CMK (cell line): ENCODE results near the gene FBN3.
"Not testable (repeated sequence)": the region's sequence is repeated elsewhere in the genome, so short reads cannot be mapped to it uniquely, and the experiment has no call there.

Source experiments
- DNase-seq: peaks from one replicate; pipeline ENCODE4 v3.0.0-alpha.2; 2010; ENCODE audit warnings: low read depth

FBN3 gene

GRCh38 chr19:8117991-8118390 is 31.4 kb downstream of the FBN3 start:
- no peak for DNase-seq

- DNase-seq = no peak
Observed at GRCh38 chr19:8116437-8117293, 32.7 kb downstream of the FBN3 start.

DNA sequence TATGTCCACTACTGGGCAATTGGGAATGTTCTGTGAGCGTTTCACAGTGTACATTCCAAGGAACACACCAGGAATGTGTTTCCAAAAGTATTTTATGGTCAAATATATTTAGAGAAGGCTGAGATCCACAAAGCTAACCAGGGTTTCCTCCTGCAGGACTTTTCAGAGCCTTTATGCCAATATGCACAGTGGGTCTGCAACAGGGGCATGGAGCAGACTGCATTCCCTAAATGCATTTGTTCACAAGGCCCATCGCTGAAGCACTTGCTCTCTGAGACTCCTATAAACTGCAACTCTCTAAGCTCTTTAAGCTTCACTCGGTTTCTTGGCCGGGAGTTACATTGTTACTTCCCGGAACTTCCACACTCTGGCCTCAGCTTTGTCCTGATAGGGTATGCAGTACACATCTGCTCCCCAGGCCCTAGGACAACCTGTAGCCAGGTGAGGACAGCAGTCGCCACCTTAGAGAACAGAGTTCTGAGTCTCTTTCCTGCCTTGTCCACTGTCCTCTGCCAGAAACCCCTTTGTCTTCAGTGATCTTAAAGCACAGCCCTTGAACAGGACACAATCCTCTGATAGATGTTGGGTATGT is 33.5 kb downstream of the FBN3 start:
- no peak for DNase-seq

DNA sequence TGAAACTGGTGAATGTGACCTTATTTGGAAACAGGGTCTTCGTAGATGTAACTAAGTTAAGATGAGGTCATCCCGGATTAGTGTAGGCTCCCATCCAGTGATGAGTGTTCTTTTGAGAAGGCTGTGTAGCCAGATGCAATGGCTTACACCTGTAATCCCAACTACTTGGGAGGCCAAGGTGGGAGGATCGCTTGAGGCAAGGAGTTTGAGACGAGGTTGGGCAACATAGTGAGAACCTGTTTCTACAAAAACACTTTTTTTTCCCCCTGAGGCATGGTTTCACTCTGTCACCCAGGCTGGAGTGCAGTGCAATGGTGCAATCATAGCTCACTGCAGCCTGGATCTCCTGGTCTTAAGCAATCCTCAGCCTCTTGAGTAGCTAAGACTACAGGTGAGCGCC is 36.4 kb downstream of the FBN3 start:
- no peak for DNase-seq

GRCh38 chr19:8111376-8111775 is 38.0 kb downstream of the FBN3 start:
- no peak for DNase-seq

DNA sequence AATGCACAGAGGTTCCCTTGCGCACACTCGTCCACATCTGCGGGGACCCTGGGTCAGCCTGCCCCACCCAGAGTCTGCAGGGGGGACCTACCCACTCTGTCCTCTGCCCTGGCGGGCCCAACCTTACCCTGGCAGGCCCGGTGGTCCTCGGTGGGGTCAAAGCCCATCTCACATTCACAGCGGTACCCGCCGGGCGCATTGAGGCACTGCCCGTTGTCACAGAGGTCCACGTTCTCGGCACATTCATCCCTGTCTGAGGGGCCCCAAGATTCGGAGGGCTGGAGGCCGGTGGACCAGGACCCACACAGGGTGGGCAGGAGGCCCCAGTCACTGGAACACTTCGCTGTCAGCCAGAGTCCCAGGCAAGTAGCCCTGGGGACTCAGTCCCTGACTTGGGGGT is 38.5 kb downstream of the FBN3 start:
- no peak for DNase-seq

DNA sequence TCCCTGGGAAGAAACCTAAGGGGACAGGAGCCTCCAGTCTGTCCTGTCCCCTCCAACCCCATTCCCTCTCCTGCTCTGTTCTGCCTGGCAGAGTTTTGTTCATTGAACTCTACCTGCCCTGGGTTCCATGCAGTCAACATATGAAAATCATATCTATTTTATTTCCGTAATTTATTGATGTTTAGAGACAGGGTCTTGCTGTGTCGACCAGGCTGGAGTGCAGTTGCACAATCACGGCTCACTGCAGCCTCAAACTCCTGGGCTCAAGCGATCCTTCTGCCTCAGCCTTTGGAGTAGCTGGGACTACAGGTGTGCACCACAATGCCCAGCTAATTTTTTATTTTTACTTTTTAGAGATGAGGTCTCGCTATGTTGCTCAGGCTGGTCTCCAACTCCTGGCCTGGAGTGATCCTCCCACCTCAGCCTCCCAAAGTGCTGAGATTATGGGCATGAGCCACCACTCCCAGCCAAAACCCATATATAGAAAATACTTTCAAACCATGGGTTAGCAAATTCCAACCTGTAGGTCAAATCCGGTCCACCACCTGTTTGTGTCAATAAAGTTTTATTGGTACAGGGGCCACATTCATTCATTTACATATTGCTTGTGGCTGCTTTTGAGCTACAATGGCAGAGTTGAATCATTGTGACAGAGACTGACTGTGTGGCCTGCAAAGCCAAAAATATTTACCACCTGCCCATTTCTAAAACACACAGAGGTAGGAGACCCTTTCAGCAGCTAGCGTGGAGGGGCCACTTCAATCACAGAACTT is 39.3 kb downstream of the FBN3 start:
- no peak for DNase-seq

DNA sequence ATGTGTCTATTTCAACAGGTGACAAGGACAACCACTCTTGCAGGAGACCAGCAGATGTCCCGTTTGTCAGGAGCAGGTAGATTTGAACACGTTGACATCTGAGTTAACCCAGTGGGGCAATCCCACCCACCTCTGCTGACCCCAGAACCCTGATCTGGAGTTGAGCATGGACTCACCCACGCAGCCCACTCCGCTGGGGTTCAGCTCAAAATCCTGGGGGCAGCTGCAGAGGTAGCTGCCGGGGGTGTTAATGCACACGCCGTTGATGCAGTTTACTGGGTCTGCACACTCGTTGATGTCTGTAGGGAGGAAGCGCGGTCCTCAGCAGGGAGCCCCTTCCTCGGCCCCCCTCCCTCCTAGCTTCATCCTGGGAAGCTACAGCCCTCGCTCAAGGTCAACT is 39.9 kb downstream of the FBN3 start:
- no peak for DNase-seq

DNA sequence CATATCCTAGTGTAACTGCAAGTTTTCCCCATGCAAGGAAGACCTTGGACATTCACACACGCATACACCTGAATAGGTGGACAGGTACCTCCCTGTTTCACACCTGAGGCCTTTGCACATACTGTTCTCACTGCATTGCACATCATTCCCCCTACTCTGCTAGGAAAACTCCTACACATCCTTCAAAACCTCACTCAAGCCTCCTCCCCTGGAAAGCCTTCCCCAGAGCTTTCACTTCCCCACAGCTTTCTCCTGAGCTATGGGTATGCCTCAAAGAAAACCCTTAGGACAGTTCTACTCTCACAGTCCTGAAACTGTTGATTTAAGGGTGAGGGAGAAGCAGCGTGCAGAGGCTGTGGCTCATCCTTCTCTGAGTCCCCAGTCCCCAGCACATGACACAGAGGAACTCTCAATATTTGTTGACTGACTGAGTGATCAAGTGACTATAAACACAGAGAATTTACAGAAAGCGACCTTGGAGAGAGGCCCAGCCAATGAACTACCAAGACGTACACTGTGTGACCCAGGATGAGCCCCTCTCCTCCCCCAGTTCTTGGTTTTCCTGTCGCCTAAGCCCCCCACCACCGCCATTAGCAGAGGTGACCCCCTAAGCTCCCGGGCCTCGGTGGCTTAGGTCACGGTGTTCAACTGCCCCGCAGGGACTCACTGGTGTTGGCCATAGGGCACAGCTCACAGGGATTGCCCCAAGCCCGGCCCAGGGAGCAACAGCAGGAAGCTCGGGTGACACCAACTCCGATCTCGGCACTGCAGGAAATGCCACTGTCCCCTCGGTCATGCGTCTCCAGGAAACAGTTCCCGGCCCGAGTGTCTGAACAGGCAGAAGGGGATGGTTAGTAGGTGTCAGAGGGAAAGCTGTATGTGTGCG is 40.6 kb downstream of the FBN3 start:
- no peak for DNase-seq

DNA sequence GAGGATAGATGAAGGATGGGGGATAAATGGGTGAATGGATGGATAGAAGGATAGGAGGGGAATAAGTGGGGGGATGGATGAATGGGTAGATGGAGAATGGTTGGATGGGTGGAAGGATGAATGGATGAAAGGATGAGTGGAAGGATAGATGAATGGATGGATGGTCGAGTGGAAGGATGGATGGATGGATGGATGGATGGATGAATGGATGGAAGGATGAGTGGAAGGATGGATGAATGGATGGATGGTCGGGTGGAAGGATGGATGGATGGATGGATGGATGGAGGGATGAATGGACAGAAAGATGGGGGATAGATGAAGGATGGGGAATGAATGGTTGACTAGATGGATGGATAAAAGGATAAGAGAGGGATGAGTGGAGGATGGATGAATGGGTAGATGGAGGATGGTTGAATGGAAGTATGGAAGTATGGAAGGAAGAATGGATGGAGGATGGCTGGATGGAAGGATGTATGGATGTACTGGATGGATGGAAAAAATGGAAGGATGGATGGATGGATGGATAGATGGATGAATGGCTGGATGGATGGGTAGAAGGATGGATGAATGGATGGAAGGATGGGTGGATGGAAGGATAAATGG is 42.0 kb downstream of the FBN3 start:
- no peak for DNase-seq

DNA sequence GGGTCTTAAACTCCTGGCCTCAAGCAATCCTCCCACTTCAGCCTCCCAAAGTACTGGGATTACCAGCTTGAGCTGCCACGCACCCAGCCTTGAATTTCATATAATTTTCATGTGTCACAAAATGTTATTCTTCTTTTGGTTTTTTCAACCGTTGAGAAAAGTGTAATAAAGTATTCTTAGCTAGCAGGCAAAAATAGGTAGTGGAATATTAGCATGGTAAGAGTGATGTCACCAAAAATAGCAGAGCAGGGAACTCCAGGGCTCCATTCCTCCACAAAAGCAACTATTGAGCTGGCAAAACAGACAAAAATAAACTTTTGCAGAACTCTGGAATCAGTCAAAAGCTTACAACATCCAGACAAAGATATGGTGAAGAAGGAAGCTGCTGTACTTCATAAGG is 43.9 kb downstream of the FBN3 start:
- DNase-seq = no peak

GRCh38 chr19:8101910-8102309 is 47.5 kb downstream of the FBN3 start:
- DNase-seq = not testable (repeated sequence)

DNA sequence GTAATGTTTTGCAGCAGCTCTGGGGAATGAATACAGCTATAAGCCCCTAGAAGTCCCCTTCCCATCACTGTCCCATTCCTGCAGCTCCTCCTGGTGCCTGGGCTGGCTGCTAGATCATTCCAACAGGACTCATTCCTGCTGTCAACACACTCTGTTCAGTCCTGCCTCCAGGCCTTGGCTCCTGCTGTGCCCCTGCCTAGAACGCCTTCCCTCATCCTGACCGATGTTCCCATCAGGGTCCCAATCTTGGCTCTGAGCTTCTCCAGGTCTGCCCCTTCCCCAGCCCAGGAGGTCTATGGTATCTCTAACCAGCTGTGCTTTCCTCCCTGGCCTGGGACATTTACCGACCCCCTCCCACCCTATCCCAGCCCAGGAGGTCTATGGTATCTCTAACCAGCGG is 48.1 kb downstream of the FBN3 start:
- no peak for DNase-seq

GRCh38 chr19:8097681-8098567 is 51.5 kb downstream of the FBN3 start:
- DNase-seq = no peak

GRCh38 chr19:8097198-8097597 is 52.2 kb downstream of the FBN3 start:
- DNase-seq = no peak

DNA sequence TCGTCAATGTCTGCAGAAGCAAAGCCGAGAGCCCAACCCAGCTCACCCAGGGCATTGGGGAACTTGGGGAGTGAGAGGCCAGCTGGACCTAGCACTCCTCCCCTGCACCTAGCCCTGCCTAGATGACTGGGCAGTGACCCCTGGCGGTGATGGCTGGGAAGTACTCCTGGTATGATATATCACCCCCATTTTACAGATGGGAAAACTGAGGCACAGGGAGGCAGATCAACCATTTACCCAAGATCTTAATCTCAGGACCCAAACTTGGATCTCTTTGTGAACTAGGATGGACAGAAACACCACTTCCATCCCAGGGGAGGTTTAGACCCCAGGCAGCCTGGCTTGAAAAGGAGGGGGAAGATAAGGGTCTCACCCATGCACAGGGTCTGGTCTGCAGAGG is 53.3 kb downstream of the FBN3 start:
- no peak for DNase-seq

DNA sequence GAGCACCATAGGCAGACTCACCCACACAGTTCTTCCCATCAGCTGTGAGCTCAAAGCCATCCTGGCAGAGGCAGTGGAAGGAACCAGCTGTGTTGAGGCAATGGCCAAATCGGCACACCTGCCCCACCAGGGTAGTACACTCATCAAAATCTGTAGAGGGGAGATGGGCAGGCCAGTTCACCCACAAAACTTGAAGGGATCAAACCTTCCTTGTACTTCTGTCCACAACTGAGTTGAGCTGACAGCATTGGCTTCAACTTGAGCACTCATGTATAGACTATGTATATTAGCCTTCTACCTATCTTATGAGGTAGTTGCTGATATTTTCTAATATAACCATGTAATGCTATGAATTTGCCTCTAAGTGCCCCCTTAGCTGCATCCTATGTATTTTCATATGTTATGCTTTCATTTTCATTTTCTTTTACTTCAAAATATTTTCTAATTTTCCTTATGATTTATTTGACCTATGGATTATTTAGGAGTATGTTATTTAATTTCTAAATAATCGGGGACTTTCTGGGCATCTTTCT is 54.0 kb downstream of the FBN3 start:
- no peak for DNase-seq

DNA sequence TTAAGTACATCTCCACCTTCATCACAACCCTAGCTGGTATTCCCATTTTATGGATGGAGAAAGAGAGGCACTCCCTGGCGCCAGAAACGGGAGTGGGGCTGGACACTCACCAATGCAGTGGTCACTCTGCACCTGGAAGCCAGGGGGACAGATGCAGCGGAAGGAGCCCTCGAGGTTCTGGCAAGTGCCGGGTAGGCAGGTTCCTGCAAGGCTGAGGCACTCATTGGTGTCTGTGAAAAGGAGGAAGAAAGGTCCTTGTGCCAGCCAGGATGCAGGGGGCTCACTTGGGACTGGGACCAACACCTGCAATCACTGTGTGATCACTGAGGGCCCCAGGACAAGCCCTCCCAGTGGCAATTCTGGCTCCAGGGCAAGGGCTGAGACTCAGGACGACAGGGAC is 55.1 kb downstream of the FBN3 start:
- no peak for DNase-seq

DNA sequence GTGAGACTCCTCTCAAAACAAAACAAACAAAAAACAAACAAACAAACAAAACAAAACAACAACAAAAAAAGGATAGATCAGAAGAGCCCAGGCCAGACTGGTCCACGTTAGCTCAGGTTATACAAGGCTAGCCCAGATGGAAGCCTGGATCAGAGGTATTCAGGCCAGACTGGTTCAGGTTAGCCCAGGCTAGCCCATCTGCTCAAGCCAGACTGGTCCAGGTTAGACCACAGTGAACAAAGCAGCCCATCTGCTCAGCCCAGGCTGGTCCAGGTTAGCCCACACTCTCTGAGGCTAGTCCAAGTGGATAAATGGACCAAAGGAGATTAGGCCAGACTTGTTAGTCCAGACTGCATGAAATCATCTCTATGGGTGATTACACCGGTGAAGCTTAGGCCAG is 55.7 kb downstream of the FBN3 start:
- DNase-seq = no peak

- DNase-seq = no peak
Observed at GRCh38 chr19:8090950-8091349, 58.4 kb downstream of the FBN3 start.
